HepG2 (cell line): ENCODE results near the gene ACTL7B. TPM values are rescaled to one million over a fixed set of nuclear protein-coding genes. Genes with fewer than 3 reads are reported as not detected.

Source experiments
- IRX3 ChIP-seq: sonication (generic); formaldehyde crosslinking; IDR thresholded peaks from 2 replicates; pipeline ENCODE4 v1.8.1; 2023; ENCODE audit warnings: mild to moderate bottlenecking, low read depth, missing genetic modification reagents, borderline replicate concordance
- NCOA5 ChIP-seq: sonication (generic); formaldehyde crosslinking; IDR thresholded peaks from 2 replicates; pipeline ENCODE4 v1.4.0; 2020; ENCODE audit warnings: missing genetic modification reagents
- PHF5A ChIP-seq: IDR thresholded peaks from one replicate; pipeline ENCODE4 v1.6.1; 2018; ENCODE audit warnings: low read depth, missing genetic modification reagents; ENCODE audit not compliant: unreplicated experiment
- POLR2A ChIP-seq, 2 experiments: IDR thresholded peaks; 2 replicates each; pipeline ENCODE4 v1.6.1; 2011; ENCODE audit warnings: low read depth in 2 of 2, low read length in 2 of 2, mild to moderate bottlenecking in 1 of 2, moderate library complexity in 1 of 2; ENCODE audit not compliant: insufficient read depth in 1 of 2
- RNF219 ChIP-seq: sonication (generic); formaldehyde crosslinking; IDR thresholded peaks from 2 replicates; pipeline ENCODE4 v1.5.0; 2020; ENCODE audit warnings: mild to moderate bottlenecking, missing genetic modification reagents
- SNAPC5 ChIP-seq: sonication (generic); formaldehyde crosslinking; IDR thresholded peaks from 2 replicates; pipeline ENCODE4 v1.8.1; 2023; ENCODE audit warnings: mild to moderate bottlenecking, missing genetic modification reagents, borderline replicate concordance
- ZBTB20 ChIP-seq: sonication (generic); formaldehyde crosslinking; IDR thresholded peaks from 2 replicates; pipeline ENCODE4 v1.8.1; 2023; ENCODE audit warnings: missing genetic modification reagents, low read depth, mild to moderate bottlenecking, borderline replicate concordance
- ZBTB40 ChIP-seq, 2 experiments: fragments of 450-650 bp in 1 of 2; sonication (generic) in 1 of 2; formaldehyde crosslinking in 1 of 2; IDR thresholded peaks; 2 replicates each; pipeline versions ENCODE4 v1.6.1 to v1.8.0; 2016 to 2022; ENCODE audit warnings: antibody characterized with exemption in 1 of 2, mild to moderate bottlenecking in 1 of 2, missing genetic modification reagents in 1 of 2
- ZFP41 ChIP-seq: sonication (generic); formaldehyde crosslinking; IDR thresholded peaks from 2 replicates; pipeline ENCODE4 v1.4.0; 2020; ENCODE audit warnings: mild to moderate bottlenecking, missing genetic modification reagents, borderline replicate concordance
- ZNF232 ChIP-seq: sonication (generic); formaldehyde crosslinking; IDR thresholded peaks from 2 replicates; pipeline ENCODE4 v1.4.0; 2020; ENCODE audit warnings: missing genetic modification reagents, borderline replicate concordance
- ZNF512B ChIP-seq: sonication (generic); formaldehyde crosslinking; IDR thresholded peaks from 2 replicates; pipeline ENCODE4 v1.5.1; 2020; ENCODE audit warnings: missing genetic modification reagents, mild to moderate bottlenecking, borderline replicate concordance
- ZNF567 ChIP-seq: sonication (generic); formaldehyde crosslinking; IDR thresholded peaks from 2 replicates; pipeline ENCODE4 v1.8.1; 2023; ENCODE audit warnings: mild to moderate bottlenecking, missing genetic modification reagents, borderline replicate concordance
- ZNF615 ChIP-seq: sonication (generic); formaldehyde crosslinking; IDR thresholded peaks from 2 replicates; pipeline ENCODE4 v1.5.0; 2020; ENCODE audit warnings: mild to moderate bottlenecking, missing genetic modification reagents, borderline replicate concordance
- polyA plus RNA-seq, 8 experiments: library from polyadenylated mRNA; depleted of rRNA in 3 of 8; stranded (reverse) in 7 of 8; unstranded in 1 of 8; fragments of >200 nt; fragmentation: Illumina TruSeq in 4 of 8; extraction: Trizol in 4 of 8; gene quantifications; 2 replicates each; pipeline versions ENCODE4 v1.2.1 to v1.2.3, GENCODE V29; 2011 to 2016; ENCODE audit warnings: low read depth in 4 of 8, missing spikeins in 1 of 8, mixed read lengths in 1 of 8; ENCODE audit not compliant: insufficient read depth in 1 of 8
- total RNA-seq, 5 experiments: library from RNA; depleted of rRNA; stranded (reverse); fragments of >200 nt; fragmentation: Illumina TruSeq; extraction: Trizol; gene quantifications; 2 replicates each; pipeline ENCODE4 v1.2.3, GENCODE V29; 2016; ENCODE audit warnings: low read depth in 1 of 5

The ACTL7B gene
- total and polyA plus RNA-seq, 2 of the 13 experiments (the other 11 are each of a cell fraction or from before 2014, with no cell fraction given): 0.07 to 0.11 TPM

GRCh38 chr9:108885643-108886348 is 30.0 kb upstream of the ACTL7B start (continued):
- TF ChIP-seq PHF5A (CRISPR knock-in tag) (no peak), POLR2A (IDR thresholded peaks at IDR 0.05; ENCODE audit: insufficient read depth in 1 of 2, low read depth in 2 of 2, low read length in 2 of 2) (peak; percentile 75 to 83), ZNF512B (peak; percentile 92; the same call in 1 of the 2 replicates), ZFP41 (CRISPR knock-in tag) (no peak), IRX3 (no peak), RNF219 (CRISPR knock-in tag) (peak; percentile 62; the same call in 1 of the 2 replicates), SNAPC5 (no peak), ZNF615 (0 out of 2 replicates have a peak, but pooled peaks have one; percentile 63), ZNF567 (no peak), ZNF232 (CRISPR knock-in tag) (no peak), NCOA5 (CRISPR knock-in tag) (no peak), ZBTB20 (CRISPR knock-in tag) (peak; percentile 96), ZBTB40 (IDR thresholded peaks at IDR 0.05) (no peak), ZBTB40 (CRISPR knock-in tag; IDR thresholded peaks at IDR 0.05) (peak; percentile 85; the same call in 1 of the 2 replicates)
